Ramos (cell line): ENCODE data around the gene SNRPD3.

Experiments
- in situ Hi-C: fragments of 300-500 bp; cut with MboI; formaldehyde crosslinking; loops from one replicate; pipeline ENCODE4 v1.14.3; 2022; ENCODE audit warnings: low sequenced_read_pairs; ENCODE audit not compliant: unreplicated experiment

Gene SNRPD3

GRCh38 chr22:24555165-24556039 lies at the start of gene SNRPD3:
Gene SNRPD3 (plus strand): TSS chr22:24555999. CDS start chr22:24557675, 1,676 bp downstream.
- in situ Hi-C loops, result no loop called here

- in situ Hi-C loops, result loop anchor here (5.0 kb wide), 1 partner anchor 90 kb away; no protein-coding TSS in a partner anchor
Observed at GRCh38 chr22:24506802-24507438, 48.9 kb upstream of the SNRPD3 start.

- in situ Hi-C loops, result loop anchor here (5.0 kb wide), 1 partner anchor 90 kb away; no protein-coding TSS in a partner anchor
Observed at GRCh38 chr22:24507716-24508115, 48.1 kb upstream of the SNRPD3 start.

GRCh38 chr22:24510637-24511625 lies 44.9 kb upstream of the SNRPD3 start:
- in situ Hi-C loops, result no loop called here

GRCh38 chr22:24512043-24512442 lies 43.8 kb upstream of the SNRPD3 start:
- in situ Hi-C loops, result no loop called here

- in situ Hi-C loops, result no loop called here
Observed at GRCh38 chr22:24513378-24514240, 42.2 kb upstream of the SNRPD3 start.

- in situ Hi-C loops, result no loop called here
Observed at GRCh38 chr22:24514241-24515026, 41.4 kb upstream of the SNRPD3 start.

- in situ Hi-C loops, result no loop called here
Observed at GRCh38 chr22:24515027-24515338, 40.8 kb upstream of the SNRPD3 start.

- in situ Hi-C loops, result no loop called here
Observed at GRCh38 chr22:24516301-24516737, 39.5 kb upstream of the SNRPD3 start.

GRCh38 chr22:24517446-24517845 lies 38.4 kb upstream of the SNRPD3 start:
- in situ Hi-C loops, result no loop called here

GRCh38 chr22:24518228-24518627 lies 37.6 kb upstream of the SNRPD3 start:
- in situ Hi-C loops, result no loop called here

GRCh38 chr22:24518771-24519485 lies 36.9 kb upstream of the SNRPD3 start:
- in situ Hi-C loops, result no loop called here

GRCh38 chr22:24519496-24519895 lies 36.3 kb upstream of the SNRPD3 start:
- in situ Hi-C loops, result no loop called here

GRCh38 chr22:24521791-24522245 lies 34.0 kb upstream of the SNRPD3 start:
- in situ Hi-C loops, result no loop called here

- in situ Hi-C loops, result no loop called here
Observed at GRCh38 chr22:24523873-24524272, 31.9 kb upstream of the SNRPD3 start.

GRCh38 chr22:24525416-24526037 lies 30.3 kb upstream of the SNRPD3 start:
- in situ Hi-C loops, result no loop called here

GRCh38 chr22:24526191-24526590 lies 29.6 kb upstream of the SNRPD3 start:
- in situ Hi-C loops, result no loop called here

- in situ Hi-C loops, result no loop called here
Observed at GRCh38 chr22:24529898-24530297, 25.9 kb upstream of the SNRPD3 start.
